KMS-11 (cell line): ENCODE measurements around the gene ZNF385A.

Experiments used
- H2AFZ ChIP-seq: fragments of 200-600 bp; sonication (generic); 2 replicates; pipeline ENCODE4 v1.6.1; 2016; ENCODE audit warnings: antibody characterized with exemption, mixed run types, low read depth
- H3K27ac ChIP-seq: fragments of 200-600 bp; sonication (generic); 2 replicates; pipeline ENCODE4 v1.6.1; 2016; ENCODE audit warnings: mild to moderate bottlenecking, mixed run types
- H3K27me3 ChIP-seq: fragments of 200-600 bp; sonication (generic); 2 replicates; pipeline ENCODE4 v1.6.1; 2017; ENCODE audit warnings: mild to moderate bottlenecking, low read depth, mixed run types, moderate library complexity; ENCODE audit not compliant: insufficient read depth
- H3K36me3 ChIP-seq: fragments of 200-600 bp; sonication (generic); 2 replicates; pipeline ENCODE4 v1.6.1; 2017; ENCODE audit warnings: mild to moderate bottlenecking, mixed run types; ENCODE audit not compliant: insufficient read depth
- H3K4me1 ChIP-seq: fragments of 200-600 bp; sonication (generic); 2 replicates; pipeline ENCODE4 v1.6.1; 2016; ENCODE audit warnings: mild to moderate bottlenecking, low read depth, mixed run types; ENCODE audit not compliant: poor library complexity, severe bottlenecking
- H3K4me2 ChIP-seq: fragments of 200-600 bp; sonication (generic); 2 replicates; pipeline ENCODE4 v1.7.0; 2016; ENCODE audit warnings: mild to moderate bottlenecking, mixed run types
- H3K4me3 ChIP-seq: fragments of 200-600 bp; sonication (generic); IDR thresholded peaks from 2 replicates; pipeline ENCODE4 v1.6.1; 2017; ENCODE audit warnings: low read depth, low read length, mixed read lengths; ENCODE audit not compliant: insufficient read depth
- H3K79me2 ChIP-seq: fragments of 200-600 bp; sonication (generic); 2 replicates; pipeline ENCODE4 v1.6.1; 2016; ENCODE audit warnings: low read depth, mixed run types; ENCODE audit not compliant: insufficient read depth
- H3K9ac ChIP-seq: fragments of 200-600 bp; sonication (generic); 2 replicates; pipeline ENCODE4 v1.6.1; 2016; ENCODE audit warnings: mild to moderate bottlenecking, mixed run types
- H4K20me1 ChIP-seq: fragments of 200-600 bp; sonication (generic); 2 replicates; pipeline ENCODE4 v1.6.1; 2016; ENCODE audit warnings: mild to moderate bottlenecking, mixed run types; ENCODE audit not compliant: insufficient read depth
- CTCF ChIP-seq: fragments of 200-600 bp; sonication (generic); conservative IDR thresholded peaks from 2 replicates; pipeline ENCODE4 v1.6.1; 2017; ENCODE audit warnings: low read depth, mild to moderate bottlenecking, antibody characterized with exemption, low read length, moderate library complexity, mixed read lengths

Gene ZNF385A

DNA sequence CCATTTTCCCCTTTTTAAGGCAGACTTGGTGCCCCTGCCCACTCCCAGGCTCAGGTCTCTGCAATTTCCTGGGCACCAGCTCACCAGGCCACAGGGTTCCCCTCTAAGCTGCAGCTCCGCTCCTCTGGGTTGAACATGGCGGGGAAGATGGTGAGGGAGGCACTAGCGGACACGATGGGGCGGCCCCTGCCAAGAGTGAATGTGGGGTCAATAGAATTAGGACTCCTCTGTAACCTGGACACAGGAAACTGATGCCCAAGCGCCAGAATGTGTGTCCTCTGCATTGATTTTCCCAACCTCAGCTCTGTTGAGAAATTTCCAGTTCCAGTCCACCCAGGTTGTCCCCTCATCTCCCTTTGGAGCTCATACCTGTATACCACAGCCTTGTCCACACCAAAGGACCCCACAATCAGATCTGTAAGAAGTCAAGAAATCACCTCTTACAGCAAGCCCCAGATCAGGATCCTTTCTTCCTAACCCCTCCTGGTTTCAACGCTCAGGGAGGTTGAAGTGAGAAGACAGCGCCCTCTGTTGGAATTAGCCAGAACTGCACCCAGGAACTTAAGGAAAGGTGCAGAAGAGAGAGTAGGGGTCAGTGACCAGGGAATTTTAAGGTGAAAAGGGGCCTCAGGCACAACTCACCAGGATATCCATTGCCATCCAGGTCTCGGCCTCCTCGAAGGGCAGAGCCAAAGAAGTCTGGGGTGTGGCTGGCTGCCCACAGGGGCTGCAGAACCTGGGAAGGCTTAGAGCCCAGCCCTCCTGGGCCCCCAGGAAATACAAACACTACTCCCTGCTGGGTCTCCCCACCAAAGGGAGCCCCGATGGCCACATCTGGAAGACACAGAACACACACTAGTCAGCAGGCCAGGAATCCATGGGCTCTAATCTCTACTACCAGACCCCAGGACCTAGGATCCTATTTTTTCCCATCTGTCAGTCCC is 19.8 kb upstream of the ZNF385A start:
- Histone ChIP-seq H3K4me3 (no peak overlapping the region), H3K4me2 (no peak overlapping the region), H2AFZ (no peak overlapping the region), H4K20me1 (no peaks in the 10 kb centered on the region), H3K27me3 (no peaks in the 10 kb centered on the region; the same call in 1 of the 2 replicates), H3K4me1 (no peaks in the 10 kb centered on the region), H3K27ac (no peak overlapping the region), H3K36me3 (no peaks in the 10 kb centered on the region), H3K79me2 (no peaks in the 10 kb centered on the region), H3K9ac (no peak overlapping the region)
- TF ChIP-seq CTCF: peak; percentile 100

GRCh38 chr12:54401119-54401518 is 16.6 kb upstream of the ZNF385A start:
- Histone ChIP-seq H3K4me2 (no peak overlapping the region), H2AFZ (no peak overlapping the region), H3K36me3 (no peaks in the 10 kb centered on the region), H3K27ac (no peak overlapping the region), H4K20me1 (no peaks in the 10 kb centered on the region), H3K4me1 (no peaks in the 10 kb centered on the region), H3K4me3 (no peak overlapping the region), H3K9ac (no peak overlapping the region), H3K27me3 (no peaks in the 10 kb centered on the region; the same call in 1 of the 2 replicates), H3K79me2 (no peaks in the 10 kb centered on the region)
- no peak for TF ChIP-seq CTCF

GRCh38 chr12:54398995-54399793 is 14.7 kb upstream of the ZNF385A start:
- no peak overlapping the region for H3K4me3 ChIP-seq
- no peaks in the 10 kb centered on the region for H3K36me3 ChIP-seq
- no peaks in the 10 kb centered on the region; the same call in 1 of the 2 replicates for H3K27me3 ChIP-seq
- H3K9ac ChIP-seq: no peak overlapping the region
- no peak overlapping the region for H3K4me2 ChIP-seq
- no peaks in the 10 kb centered on the region for H4K20me1 ChIP-seq
- no peaks in the 10 kb centered on the region for H3K79me2 ChIP-seq
- no peaks in the 10 kb centered on the region for H3K4me1 ChIP-seq
- TF ChIP-seq CTCF: peak; percentile 100
- H3K27ac ChIP-seq: no peak overlapping the region
- H2AFZ ChIP-seq: no peak overlapping the region

DNA sequence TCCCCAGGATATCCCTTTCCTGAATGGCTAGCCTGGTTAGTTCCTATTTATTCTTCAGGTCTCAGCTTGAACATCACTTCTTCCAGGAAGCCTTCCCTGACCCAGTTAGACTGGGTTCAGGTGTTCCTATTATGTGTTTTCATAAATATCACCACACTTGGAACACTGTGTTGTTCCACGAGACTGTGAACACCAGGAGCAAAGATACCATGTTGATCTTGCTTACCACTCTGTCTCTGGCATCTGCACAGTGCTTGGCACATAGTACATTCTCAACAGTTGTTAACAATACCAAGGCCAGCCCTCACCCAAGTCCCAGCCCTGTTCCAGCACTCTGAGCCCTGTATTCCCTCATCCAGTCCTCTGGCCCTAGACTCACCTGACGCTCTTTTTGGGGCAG is 13.7 kb upstream of the ZNF385A start:
- no peaks in the 10 kb centered on the region for H4K20me1 ChIP-seq
- H3K4me2 ChIP-seq: no peak overlapping the region
- no peak overlapping the region for H3K9ac ChIP-seq
- H3K4me3 ChIP-seq: no peak overlapping the region
- no peaks in the 10 kb centered on the region for H3K36me3 ChIP-seq
- H2AFZ ChIP-seq: no peak overlapping the region
- H3K79me2 ChIP-seq: no peaks in the 10 kb centered on the region
- no peaks in the 10 kb centered on the region for H3K4me1 ChIP-seq
- H3K27me3 ChIP-seq: peaks cover under 1% of the 10 kb centered on the region; the same call in 1 of the 2 replicates
- H3K27ac ChIP-seq: no peak overlapping the region
- TF ChIP-seq CTCF: no peak
